IPS-15b (cell line): ENCODE measurements around the gene GXYLT2.
"Not testable (repeated sequence)": the region's sequence is repeated elsewhere in the genome, so short reads cannot be mapped to it uniquely, and the experiment has no call there.

Experiments
- H3K27me3 ChIP-seq: one replicate; pipeline ENCODE4 v1.6.1; 2013; ENCODE audit warnings: low read length; ENCODE audit not compliant: control insufficient read depth, insufficient read depth
- H3K36me3 ChIP-seq: one replicate; pipeline ENCODE4 v1.6.1; 2013; ENCODE audit warnings: low read length; ENCODE audit not compliant: control insufficient read depth, insufficient read depth
- H3K4me1 ChIP-seq: one replicate; pipeline ENCODE4 v1.6.1; 2013; ENCODE audit warnings: mild to moderate bottlenecking, low read length; ENCODE audit not compliant: control insufficient read depth, insufficient read depth
- H3K4me3 ChIP-seq: one replicate; pipeline ENCODE4 v1.5.1; 2013; ENCODE audit warnings: low read depth, low read length
- H3K9ac ChIP-seq: one replicate; pipeline ENCODE4 v1.6.1; 2013; ENCODE audit warnings: low read depth, mild to moderate bottlenecking, low read length
- H3K9me3 ChIP-seq: one replicate; pipeline ENCODE4 v1.6.1; 2013; ENCODE audit warnings: mild to moderate bottlenecking, low read length; ENCODE audit not compliant: control insufficient read depth, insufficient read depth

GXYLT2 gene

GRCh38 chr3:72914383-72914782 is 26.5 kb downstream of the GXYLT2 start:
- no peaks in the 10 kb centered on the region for H3K4me1 ChIP-seq
- no peaks in the 10 kb centered on the region for H3K27me3 ChIP-seq
- H3K36me3 ChIP-seq: no peaks in the 10 kb centered on the region
- no peak overlapping the region for H3K4me3 ChIP-seq
- H3K9ac ChIP-seq: no peak overlapping the region
- H3K9me3 ChIP-seq: no peaks in the 10 kb centered on the region

DNA sequence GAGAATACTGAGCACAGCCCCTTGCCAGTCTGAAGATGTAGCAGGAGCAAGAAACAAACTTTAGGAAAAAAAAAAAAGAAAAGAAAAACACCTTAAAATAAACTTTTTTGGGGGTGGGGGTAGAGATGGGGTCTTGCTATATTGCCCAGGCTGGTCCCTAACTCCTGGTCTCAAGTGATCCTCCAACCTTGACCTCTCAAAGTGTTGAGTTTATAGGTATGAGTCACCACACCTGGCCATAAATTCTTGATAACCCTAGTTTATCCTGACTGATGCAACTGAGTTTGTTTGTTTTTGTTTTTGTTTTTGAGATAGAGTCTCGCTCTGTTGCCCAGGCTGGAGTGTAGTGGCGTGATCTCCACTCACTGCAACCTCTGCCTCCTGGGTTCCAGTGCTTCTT is 28.4 kb downstream of the GXYLT2 start:
- no peaks in the 10 kb centered on the region for H3K36me3 ChIP-seq
- no peak overlapping the region for H3K9ac ChIP-seq
- no peaks in the 10 kb centered on the region for H3K4me1 ChIP-seq
- H3K4me3 ChIP-seq: no peak overlapping the region
- no peaks in the 10 kb centered on the region for H3K9me3 ChIP-seq
- no peaks in the 10 kb centered on the region for H3K27me3 ChIP-seq

GRCh38 chr3:72919520-72919919 is 31.7 kb downstream of the GXYLT2 start:
- H3K9ac ChIP-seq: no peak overlapping the region
- H3K27me3 ChIP-seq: no peaks in the 10 kb centered on the region
- no peaks in the 10 kb centered on the region for H3K9me3 ChIP-seq
- H3K4me3 ChIP-seq: no peak overlapping the region
- H3K36me3 ChIP-seq: no peaks in the 10 kb centered on the region
- no peaks in the 10 kb centered on the region for H3K4me1 ChIP-seq

DNA sequence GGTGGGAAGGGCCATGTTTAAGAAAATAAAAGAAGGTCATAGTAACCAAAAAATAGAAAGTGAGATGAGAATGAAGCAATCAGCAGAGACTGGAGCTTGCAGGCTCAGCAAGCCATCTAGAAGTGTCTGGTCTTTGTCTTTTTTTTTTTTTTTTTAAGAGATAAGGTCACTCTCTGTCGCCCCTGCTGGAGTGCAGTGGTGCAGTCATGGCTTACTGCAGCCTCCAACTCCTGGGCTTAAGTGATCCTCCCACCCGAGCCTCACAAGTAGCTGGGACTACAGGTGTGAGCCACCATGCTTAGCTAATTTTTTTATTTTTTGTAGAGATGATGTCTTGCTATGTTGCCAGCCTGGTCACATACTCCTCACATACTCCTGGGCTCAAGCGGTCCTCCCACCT is 36.2 kb downstream of the GXYLT2 start:
- Histone ChIP-seq H3K9ac (no peak overlapping the region), H3K4me3 (no peak overlapping the region), H3K27me3 (no peaks in the 10 kb centered on the region), H3K4me1 (no peaks in the 10 kb centered on the region), H3K36me3 (no peaks in the 10 kb centered on the region), H3K9me3 (no peaks in the 10 kb centered on the region)

DNA sequence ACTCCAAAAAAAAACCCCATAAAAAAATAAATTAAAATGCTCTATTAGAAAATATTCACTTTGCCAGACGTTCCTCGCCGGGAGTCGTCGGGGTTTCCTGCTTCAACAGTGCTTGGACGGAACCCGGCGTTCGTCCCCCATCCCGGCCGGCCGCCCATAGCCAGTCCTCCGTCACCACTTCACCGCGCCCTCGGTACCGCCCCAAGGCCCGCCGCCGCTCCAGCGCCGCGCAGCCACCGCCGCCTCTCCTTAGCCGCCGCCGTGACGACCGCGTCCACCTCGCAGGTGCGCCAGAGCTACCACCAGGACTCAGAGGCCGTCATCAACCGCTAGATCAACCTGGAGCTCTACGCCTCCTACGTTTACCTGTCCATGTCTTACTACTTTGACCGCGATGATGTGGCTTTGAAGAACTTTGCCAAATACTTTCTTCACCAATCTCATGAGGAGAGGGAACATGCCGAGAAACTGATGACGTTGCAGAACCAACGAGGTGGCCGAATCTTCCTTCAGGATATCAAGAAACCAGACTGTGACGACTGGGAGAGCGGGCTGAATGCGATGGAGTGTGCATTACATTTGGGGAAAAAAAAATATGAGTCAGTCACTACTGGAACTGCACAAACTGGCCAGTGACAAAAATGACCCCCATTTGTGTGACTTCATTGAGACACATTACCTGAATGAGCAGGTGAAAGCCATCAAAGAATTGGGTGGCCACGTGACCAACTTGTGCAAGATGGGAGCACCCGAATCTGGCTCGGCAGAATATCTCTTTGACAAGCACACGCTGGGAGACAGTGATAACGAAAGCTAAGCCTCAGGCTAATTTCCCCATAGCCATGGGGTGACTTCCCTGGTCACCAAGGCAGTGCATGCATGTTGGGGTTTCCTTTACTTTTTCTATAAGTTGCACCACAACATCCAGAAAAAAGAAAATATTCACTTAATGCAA is 41.2 kb downstream of the GXYLT2 start:
- not testable (repeated sequence) for H3K36me3 ChIP-seq, H3K4me1 ChIP-seq, H3K9ac ChIP-seq, H3K27me3 ChIP-seq, H3K4me3 ChIP-seq, H3K9me3 ChIP-seq

- Histone ChIP-seq H3K27me3 (no peaks in the 10 kb centered on the region), H3K4me3 (no peak overlapping the region), H3K9me3 (no peaks in the 10 kb centered on the region), H3K9ac (no peak overlapping the region), H3K4me1 (peaks cover 7% of the 10 kb centered on the region), H3K36me3 (no peaks in the 10 kb centered on the region)
Observed at GRCh38 chr3:72930754-72931153, 42.9 kb downstream of the GXYLT2 start.

GRCh38 chr3:72932416-72932815 is 44.6 kb downstream of the GXYLT2 start:
- H3K4me1 ChIP-seq: peaks cover 7% of the 10 kb centered on the region
- H3K9ac ChIP-seq: no peak overlapping the region
- no peaks in the 10 kb centered on the region for H3K36me3 ChIP-seq
- no peaks in the 10 kb centered on the region for H3K27me3 ChIP-seq
- H3K9me3 ChIP-seq: no peaks in the 10 kb centered on the region
- H3K4me3 ChIP-seq: no peak overlapping the region

DNA sequence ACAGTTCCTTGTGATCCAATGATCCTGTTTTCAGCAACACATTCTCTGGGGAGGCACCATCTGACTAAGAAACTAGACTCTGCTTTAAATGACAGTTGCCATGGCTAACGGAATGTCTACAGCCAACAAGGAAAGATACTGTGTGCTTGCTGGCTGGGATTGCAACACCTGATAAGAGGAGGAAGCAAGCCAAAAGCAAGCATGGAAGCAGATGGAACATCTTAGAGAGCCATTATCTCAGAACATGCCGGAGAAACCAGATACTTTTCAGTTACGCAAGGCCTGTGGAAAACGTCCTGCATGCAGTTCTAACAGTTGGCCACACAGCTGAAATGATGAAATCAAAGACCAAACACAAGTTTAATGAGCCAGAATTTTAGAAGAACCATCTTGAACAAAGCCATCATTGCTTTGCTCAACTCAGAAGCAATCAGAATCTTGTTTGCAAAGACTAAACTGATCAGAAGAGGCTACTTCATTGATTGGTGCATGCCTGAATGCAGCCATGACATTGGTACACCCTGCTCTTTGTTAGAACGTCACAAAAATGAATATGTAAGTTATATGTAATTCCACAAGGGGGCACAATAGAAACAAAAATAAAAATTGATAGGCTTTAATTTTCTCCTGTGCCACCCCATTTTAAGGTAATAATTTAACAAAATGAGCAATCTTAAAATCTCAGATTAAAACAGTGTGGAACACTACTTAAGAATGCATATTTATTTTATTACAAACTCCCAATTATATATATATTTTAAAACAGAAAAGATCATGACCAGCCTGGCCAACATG is 50.8 kb downstream of the GXYLT2 start:
- no peak overlapping the region for H3K9ac ChIP-seq

DNA sequence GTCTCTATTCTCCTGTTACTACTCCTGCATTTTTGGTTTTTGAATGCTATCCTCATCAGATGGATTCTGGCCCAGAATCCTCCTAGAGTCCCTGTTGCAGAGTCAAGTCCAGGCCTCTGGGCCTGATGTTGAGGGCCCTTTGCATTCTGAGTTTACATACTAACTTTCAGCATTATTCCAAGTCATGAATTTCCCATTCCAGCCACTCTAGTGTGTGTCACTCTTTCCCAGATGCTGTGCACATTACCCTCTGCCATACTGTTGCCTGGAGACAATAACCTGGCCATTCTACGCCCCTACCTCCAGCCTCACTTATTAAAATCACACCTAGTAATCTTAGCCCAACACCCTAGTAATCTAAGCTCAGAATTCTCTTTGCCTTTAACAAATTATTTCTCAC is 53.4 kb downstream of the GXYLT2 start:
- H3K9me3 ChIP-seq: no peaks in the 10 kb centered on the region

More for the DNA sequence above, 50.8 kb downstream of the GXYLT2 start:
- Histone ChIP-seq H3K36me3 (no peaks in the 10 kb centered on the region), H3K9me3 (no peaks in the 10 kb centered on the region), H3K4me3 (no peak overlapping the region), H3K4me1 (peaks cover 4% of the 10 kb centered on the region), H3K27me3 (no peaks in the 10 kb centered on the region)

GRCh38 chr3:72942427-72942826 is 54.6 kb downstream of the GXYLT2 start:
- Histone ChIP-seq H3K4me1 (peaks cover 4% of the 10 kb centered on the region), H3K4me3 (no peak overlapping the region), H3K36me3 (no peaks in the 10 kb centered on the region), H3K9me3 (no peaks in the 10 kb centered on the region), H3K27me3 (no peaks in the 10 kb centered on the region), H3K9ac (no peak overlapping the region)

More for the DNA sequence above, 53.4 kb downstream of the GXYLT2 start:
- Histone ChIP-seq H3K4me3 (no peak overlapping the region), H3K36me3 (no peaks in the 10 kb centered on the region), H3K9ac (no peak overlapping the region), H3K27me3 (no peaks in the 10 kb centered on the region), H3K4me1 (peaks cover 4% of the 10 kb centered on the region)

GRCh38 chr3:72944696-72945095 is 56.9 kb downstream of the GXYLT2 start:
- Histone ChIP-seq H3K9me3 (no peaks in the 10 kb centered on the region), H3K4me1 (no peaks in the 10 kb centered on the region), H3K4me3 (no peak overlapping the region), H3K9ac (no peak overlapping the region), H3K36me3 (no peaks in the 10 kb centered on the region), H3K27me3 (no peaks in the 10 kb centered on the region)
